Adipocyte (in vitro differentiated cells): ENCODE results near the gene IFT25.
A peak's percentile ranks its signal among the peaks of the same experiment; 100 is the strongest.

Experiments
- DNase-seq: peaks from one replicate; pipeline ENCODE4 v3.0.0-alpha.2; 2015; ENCODE audit warnings: low read depth
- H3K27me3 ChIP-seq: replicated peaks from 2 replicates; pipeline ENCODE4 v1.7.0; 2013; ENCODE audit warnings: mild to moderate bottlenecking, low read length, moderate library complexity; ENCODE audit not compliant: control insufficient read depth, insufficient read depth
- H3K36me3 ChIP-seq: 2 replicates; pipeline ENCODE4 v1.7.0; 2013; ENCODE audit warnings: low read length, mild to moderate bottlenecking, moderate library complexity; ENCODE audit not compliant: control insufficient read depth, insufficient read depth, severe bottlenecking
- H3K4me1 ChIP-seq: 2 replicates; pipeline ENCODE4 v1.7.0; 2013; ENCODE audit warnings: mild to moderate bottlenecking, low read length, moderate library complexity; ENCODE audit not compliant: control insufficient read depth, insufficient read depth
- H3K4me3 ChIP-seq: 2 replicates; pipeline ENCODE4 v1.7.0; 2013; ENCODE audit warnings: mild to moderate bottlenecking, low read length, moderate library complexity
- H3K9ac ChIP-seq: 2 replicates; pipeline ENCODE4 v1.7.0; 2013; ENCODE audit warnings: mild to moderate bottlenecking, low read length, moderate library complexity
- H3K9me3 ChIP-seq: 2 replicates; pipeline ENCODE4 v1.7.0; 2013; ENCODE audit warnings: mild to moderate bottlenecking, low read length, moderate library complexity; ENCODE audit not compliant: control insufficient read depth

Gene IFT25

GRCh38 chr1:53919675-53920066 lies 25.8 kb downstream of the IFT25 start:
- Histone ChIP-seq H3K9me3 (no peaks in the 10 kb centered on the region), H3K36me3 (peaks cover 26% of the 10 kb centered on the region), H3K27me3 (no peaks in the 10 kb centered on the region)

DNA sequence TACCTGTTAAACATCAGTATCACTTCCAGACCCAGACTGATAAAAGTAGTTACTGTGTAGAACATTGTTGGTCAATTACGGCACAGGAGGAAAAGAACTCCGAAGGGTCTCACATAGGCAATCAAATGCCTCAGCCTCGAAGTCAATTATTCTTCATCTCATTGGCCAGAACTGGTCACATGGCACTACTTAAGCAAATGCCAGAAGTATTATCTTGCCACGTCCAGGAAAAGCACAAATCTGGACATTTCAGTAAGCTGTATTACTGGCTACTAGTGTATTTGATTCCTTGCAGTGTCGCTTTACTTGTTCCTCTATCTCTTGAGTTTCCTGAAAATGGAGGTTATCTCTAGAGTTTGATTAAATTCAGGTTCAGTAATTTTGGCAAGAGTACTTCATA lies 27.2 kb downstream of the IFT25 start:
- Histone ChIP-seq H3K4me3 (no peak overlapping the region), H3K4me1 (no peaks in the 10 kb centered on the region), H3K36me3 (peaks cover 21% of the 10 kb centered on the region), H3K9me3 (no peaks in the 10 kb centered on the region), H3K9ac (no peak overlapping the region), H3K27me3 (no peaks in the 10 kb centered on the region)
- DNase-seq, result no peak

More at GRCh38 chr1:53919675-53920066, 25.8 kb downstream of the IFT25 start:
- DNase-seq, result peak; percentile 37
- Histone ChIP-seq H3K9ac (no peak overlapping the region), H3K4me1 (no peaks in the 10 kb centered on the region), H3K4me3 (no peak overlapping the region)

DNA sequence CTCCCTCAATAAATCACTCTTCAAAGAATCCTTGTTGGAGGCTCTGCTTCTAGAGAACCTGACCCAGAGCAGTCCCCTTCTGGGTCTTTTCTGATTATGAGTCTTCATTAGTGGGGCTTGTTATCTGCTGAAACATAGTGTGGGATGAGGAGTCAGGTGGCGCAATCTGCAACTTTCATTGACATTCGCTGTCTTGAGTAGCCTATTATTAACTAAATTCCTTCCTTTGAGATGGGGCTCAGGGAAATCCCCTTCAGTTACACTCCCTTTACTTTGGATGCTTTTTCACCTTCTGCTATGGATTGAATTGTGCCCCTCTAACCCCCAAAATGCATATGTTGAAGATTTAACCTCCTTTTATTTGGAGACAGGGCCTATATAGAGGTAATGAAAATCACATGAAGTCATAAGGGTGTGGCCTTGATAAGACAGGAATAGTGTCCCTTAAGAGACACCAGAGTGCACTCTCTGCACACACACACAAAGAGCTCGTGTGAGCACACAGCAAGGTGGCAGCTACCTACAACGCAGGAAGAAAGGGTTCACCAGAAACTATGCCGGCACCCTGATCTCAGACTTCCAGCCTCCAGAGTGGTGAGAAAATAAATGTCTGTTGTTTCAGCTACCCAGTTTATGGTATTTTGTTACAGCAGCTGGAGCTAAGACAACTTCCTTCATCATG lies 32.0 kb downstream of the IFT25 start:
- H3K4me1 ChIP-seq, result peaks cover 15% of the 10 kb centered on the region
- DNase-seq, result no peak

GRCh38 chr1:53911442-53911841 lies 34.1 kb downstream of the IFT25 start:
- Histone ChIP-seq H3K36me3 (peaks cover 4% of the 10 kb centered on the region), H3K27me3 (no peaks in the 10 kb centered on the region), H3K9ac (no peak overlapping the region), H3K9me3 (no peaks in the 10 kb centered on the region), H3K4me1 (peaks cover 19% of the 10 kb centered on the region), H3K4me3 (no peak overlapping the region)
- no peak for DNase-seq

More for the DNA sequence above, 32.0 kb downstream of the IFT25 start:
- Histone ChIP-seq H3K9ac (no peak overlapping the region), H3K9me3 (no peaks in the 10 kb centered on the region), H3K36me3 (peaks cover 5% of the 10 kb centered on the region), H3K27me3 (no peaks in the 10 kb centered on the region), H3K4me3 (no peak overlapping the region)

DNA sequence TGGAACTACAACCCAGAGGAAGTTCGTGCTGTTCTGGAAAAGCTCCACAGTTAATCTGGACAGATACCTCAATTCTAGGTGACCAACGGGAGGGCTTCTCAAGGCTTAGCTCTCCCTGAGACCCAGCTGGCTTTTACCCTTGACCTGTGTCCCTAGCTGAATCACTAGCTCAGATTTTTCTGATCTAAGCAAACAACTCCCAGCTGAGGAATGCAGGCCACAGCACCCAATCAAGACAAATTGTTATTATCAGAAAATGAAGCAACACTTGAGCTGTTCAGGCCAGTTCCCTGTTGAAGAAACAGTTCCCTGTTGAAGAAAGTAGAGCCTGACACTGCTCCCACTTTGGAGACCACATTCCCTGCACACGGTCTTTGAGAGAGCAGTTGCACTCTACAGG lies 35.6 kb downstream of the IFT25 start:
- no peak overlapping the region for H3K9ac ChIP-seq
- no peaks in the 10 kb centered on the region for H3K36me3 ChIP-seq
- H3K9me3 ChIP-seq, result no peaks in the 10 kb centered on the region
- no peak overlapping the region for H3K4me3 ChIP-seq
- H3K27me3 ChIP-seq, result no peaks in the 10 kb centered on the region
- peak; percentile 48 for DNase-seq
- H3K4me1 ChIP-seq, result peaks cover 19% of the 10 kb centered on the region

- H3K9me3 ChIP-seq, result no peaks in the 10 kb centered on the region
- no peak overlapping the region for H3K9ac ChIP-seq
- H3K4me1 ChIP-seq, result peaks cover 19% of the 10 kb centered on the region
- no peak for DNase-seq
- H3K27me3 ChIP-seq, result no peaks in the 10 kb centered on the region
- no peak overlapping the region for H3K4me3 ChIP-seq
- H3K36me3 ChIP-seq, result no peaks in the 10 kb centered on the region
These were observed 39.4 kb downstream of the IFT25 start for GRCh38 chr1:53906121-53906520.

DNA sequence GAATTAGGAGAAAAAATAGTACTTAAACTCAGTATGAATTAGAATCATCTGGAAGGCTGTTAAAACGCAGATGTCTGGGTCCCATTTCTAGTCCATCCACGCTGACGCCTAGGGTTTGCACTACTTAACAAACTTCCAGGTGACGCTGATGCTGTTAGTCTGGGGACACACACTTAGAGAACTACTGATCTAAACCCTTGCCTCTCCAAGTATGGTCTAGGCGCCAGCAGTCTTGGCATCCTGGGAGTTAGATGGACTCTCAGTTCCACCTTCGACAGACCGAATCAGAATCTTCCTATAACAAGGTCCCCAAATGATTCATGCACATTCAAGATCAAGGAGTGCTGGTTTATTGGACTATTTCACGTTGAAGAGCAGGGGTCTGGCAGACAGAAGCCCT lies 40.0 kb downstream of the IFT25 start:
- H3K9me3 ChIP-seq, result no peaks in the 10 kb centered on the region
- no peak overlapping the region for H3K4me3 ChIP-seq
- H3K27me3 ChIP-seq, result no peaks in the 10 kb centered on the region
- peaks cover 17% of the 10 kb centered on the region for H3K4me1 ChIP-seq
- H3K36me3 ChIP-seq, result no peaks in the 10 kb centered on the region
- no peak overlapping the region for H3K9ac ChIP-seq
- DNase-seq, result no peak

- peak; percentile 36 for DNase-seq
- Histone ChIP-seq H3K9ac (no peak overlapping the region), H3K4me3 (no peak overlapping the region), H3K27me3 (no peaks in the 10 kb centered on the region), H3K36me3 (no peaks in the 10 kb centered on the region), H3K9me3 (no peaks in the 10 kb centered on the region), H3K4me1 (peaks cover 21% of the 10 kb centered on the region)
These were observed 43.0 kb downstream of the IFT25 start for GRCh38 chr1:53902235-53903138.

DNA sequence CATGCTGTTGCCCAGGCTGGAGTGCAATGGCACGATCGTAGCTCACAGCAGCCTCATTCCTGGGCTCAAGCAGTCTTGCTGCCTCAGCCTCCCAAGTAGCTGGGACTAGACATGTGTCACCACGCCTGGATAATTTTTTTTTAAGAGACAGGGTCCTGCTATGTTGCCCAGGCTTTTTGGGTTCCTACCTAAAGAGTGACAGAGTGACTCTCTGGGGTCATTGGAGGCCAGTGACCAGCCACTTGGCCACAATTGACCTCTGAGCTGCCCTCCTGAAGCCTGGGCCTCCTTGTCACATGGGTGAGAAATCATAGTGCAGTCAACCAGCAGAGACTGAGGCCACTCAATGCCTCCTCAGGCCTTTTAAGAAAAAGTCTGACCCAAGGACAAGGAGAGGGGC lies 45.8 kb downstream of the IFT25 start:
- DNase-seq, result no peak
- Histone ChIP-seq H3K9me3 (no peaks in the 10 kb centered on the region), H3K4me1 (peaks cover 26% of the 10 kb centered on the region), H3K9ac (no peak overlapping the region), H3K27me3 (no peaks in the 10 kb centered on the region), H3K4me3 (no peak overlapping the region), H3K36me3 (no peaks in the 10 kb centered on the region)

DNA sequence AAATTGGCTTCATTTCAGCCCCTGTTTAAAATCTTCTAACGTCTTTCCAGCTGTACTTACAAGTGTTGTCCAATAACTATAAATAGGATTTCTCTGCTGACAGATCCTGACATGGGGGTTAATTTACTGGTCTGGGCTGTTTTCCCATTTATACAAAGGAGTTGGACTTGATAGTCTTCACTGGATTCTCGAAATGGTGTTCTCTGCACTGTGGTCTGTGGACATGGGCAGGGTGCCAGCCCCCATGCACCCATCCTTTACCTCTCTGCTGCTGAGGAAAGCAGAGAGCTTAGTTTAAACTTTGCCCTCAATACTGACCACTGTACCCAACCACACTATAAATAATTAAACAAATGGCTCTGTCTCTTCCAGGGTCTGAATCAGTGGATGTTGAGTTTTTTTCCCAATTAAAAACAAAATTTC lies 46.3 kb downstream of the IFT25 start:
- H3K9me3 ChIP-seq, result no peaks in the 10 kb centered on the region
- H3K4me1 ChIP-seq, result peaks cover 26% of the 10 kb centered on the region
- H3K4me3 ChIP-seq, result no peak overlapping the region
- no peaks in the 10 kb centered on the region for H3K27me3 ChIP-seq
- H3K9ac ChIP-seq, result no peak overlapping the region
- DNase-seq, result no peak
- H3K36me3 ChIP-seq, result no peaks in the 10 kb centered on the region

GRCh38 chr1:53896635-53897229 lies 48.8 kb downstream of the IFT25 start:
- Histone ChIP-seq H3K4me3 (no peak overlapping the region), H3K9me3 (no peaks in the 10 kb centered on the region), H3K9ac (no peak overlapping the region), H3K27me3 (no peaks in the 10 kb centered on the region), H3K4me1 (peaks cover 26% of the 10 kb centered on the region), H3K36me3 (no peaks in the 10 kb centered on the region)
- peak; percentile 91 for DNase-seq
